Mesodermal cell (in vitro differentiated cells): ENCODE results near the gene PRDX2.
A peak's percentile ranks its signal among the peaks of the same experiment; 100 is the strongest.

Source experiments
- H3K27ac ChIP-seq: 2 replicates; pipeline ENCODE4 v1.7.0; 2013; ENCODE audit warnings: mild to moderate bottlenecking, low read depth, low read length, moderate library complexity; ENCODE audit not compliant: severe bottlenecking
- H3K36me3 ChIP-seq: 2 replicates; pipeline ENCODE4 v1.7.1; 2013; ENCODE audit warnings: mild to moderate bottlenecking, low read length, moderate library complexity; ENCODE audit not compliant: control insufficient read depth, insufficient read depth
- H3K4me1 ChIP-seq: one replicate; pipeline ENCODE4 v1.7.1; 2013; ENCODE audit warnings: mild to moderate bottlenecking, low read length; ENCODE audit not compliant: insufficient read depth, control insufficient read depth, poor library complexity, severe bottlenecking
- H3K4me3 ChIP-seq: 2 replicates; pipeline ENCODE4 v1.7.0; 2013; ENCODE audit warnings: low read length, control low read depth, mild to moderate bottlenecking; ENCODE audit not compliant: insufficient read depth, poor library complexity, severe bottlenecking; ENCODE audit errors: extremely low read depth
- H3K9me3 ChIP-seq: 2 replicates; pipeline ENCODE4 v1.7.1; 2013; ENCODE audit warnings: mild to moderate bottlenecking, low read length, moderate library complexity; ENCODE audit not compliant: control insufficient read depth
- WGBS, 2 experiments: methylation state at CpG; one replicate each; pipeline ENCODE4 v1.1.5; 2013; ENCODE audit warnings: missing lambda C conversion rate in 2 of 2; ENCODE audit not compliant: insufficient coverage in 2 of 2; 5-methylcytosine and 5-hydroxymethylcytosine counted together

PRDX2 gene

GRCh38 chr19:12797141-12797587 is 4.4 kb downstream of the PRDX2 start:
- Histone ChIP-seq H3K4me3 (no peak overlapping the region), H3K9me3 (no peaks in the 10 kb centered on the region), H3K36me3 (peaks cover 22% of the 10 kb centered on the region), H3K27ac (no peak overlapping the region), H3K4me1 (peaks cover 7% of the 10 kb centered on the region)
- 96 to 100% methylated on average over 6 of the region's 6 CpGs for WGBS, 2 experiments

- WGBS, 2 experiments, result 32 to 33% methylated on average over 10 to 11 of the region's 18 CpGs
Observed at GRCh38 chr19:12796146-12797071, 5.2 kb downstream of the PRDX2 start.

GRCh38 chr19:12794971-12795381 is 6.6 kb downstream of the PRDX2 start:
- H3K9me3 ChIP-seq, result no peaks in the 10 kb centered on the region
- H3K36me3 ChIP-seq, result peaks cover 16% of the 10 kb centered on the region
- no peak overlapping the region for H3K4me3 ChIP-seq
- peaks cover 11% of the 10 kb centered on the region for H3K4me1 ChIP-seq
- 85 to 95% methylated on average over 6 to 9 of the region's 9 CpGs for WGBS, 2 experiments
- no peak overlapping the region for H3K27ac ChIP-seq

More at GRCh38 chr19:12796146-12797071, 5.2 kb downstream of the PRDX2 start:
- H3K27ac ChIP-seq, result peak overlapping the region; percentile 45
- H3K9me3 ChIP-seq, result no peaks in the 10 kb centered on the region
- H3K4me3 ChIP-seq, result no peak overlapping the region
- H3K4me1 ChIP-seq, result peaks cover 7% of the 10 kb centered on the region
- H3K36me3 ChIP-seq, result peaks cover 22% of the 10 kb centered on the region

GRCh38 chr19:12794196-12794941 is 7.2 kb downstream of the PRDX2 start:
- peaks cover 12% of the 10 kb centered on the region for H3K4me1 ChIP-seq
- peaks cover 10% of the 10 kb centered on the region for H3K36me3 ChIP-seq
- peak overlapping the region; percentile 78 for H3K4me3 ChIP-seq
- peak overlapping the region; percentile 91 for H3K27ac ChIP-seq
- 90% methylated on average over 4 of the region's 7 CpGs for WGBS, 2 experiments
- no peaks in the 10 kb centered on the region for H3K9me3 ChIP-seq

DNA sequence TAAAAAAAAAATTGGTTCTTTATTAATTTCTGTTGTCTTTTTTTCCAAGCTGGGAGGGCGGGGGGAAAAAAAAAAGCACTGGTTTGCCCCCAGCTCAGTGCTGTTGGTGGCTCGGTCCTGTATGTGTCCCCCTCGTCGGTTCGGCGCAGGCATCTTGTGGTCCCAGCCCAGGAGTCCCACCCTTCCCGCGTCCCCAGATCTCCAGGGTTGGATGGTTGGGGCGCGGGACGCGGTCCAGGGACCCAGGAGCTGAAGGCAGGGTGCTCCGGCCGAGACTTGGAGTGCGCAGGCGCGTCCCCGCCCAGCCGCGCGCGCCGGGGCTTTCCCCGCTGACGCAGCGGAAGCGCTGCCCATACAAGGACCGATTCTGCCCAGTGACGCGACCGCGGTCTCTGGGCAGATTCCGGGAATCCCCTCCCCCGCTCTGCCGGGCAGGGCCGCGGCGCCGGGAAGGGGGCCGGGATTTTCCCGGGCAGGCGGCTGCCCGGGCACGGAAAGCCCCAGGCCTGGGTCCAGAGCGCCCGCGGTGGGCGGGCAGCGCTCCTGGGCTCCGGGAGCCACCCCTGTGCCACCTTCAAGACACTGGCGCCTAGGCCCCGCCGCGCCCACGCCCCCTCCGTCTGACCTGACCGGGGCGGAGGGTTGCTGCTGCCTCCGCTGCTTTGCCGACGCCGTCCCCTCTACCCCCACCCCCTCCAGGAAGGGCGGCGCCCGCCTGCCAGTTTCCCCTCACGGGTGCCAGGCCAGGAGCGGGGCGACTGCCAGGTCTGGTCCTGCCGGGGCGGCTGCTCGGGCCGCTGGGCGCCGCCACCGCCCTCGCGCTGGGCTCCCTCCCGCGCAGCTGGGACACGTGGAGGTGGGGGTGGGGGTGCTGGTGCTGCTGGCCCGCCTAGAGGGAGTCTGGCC is 8.1 kb downstream of the PRDX2 start:
- Histone ChIP-seq H3K4me1 (peaks cover 20% of the 10 kb centered on the region), H3K4me3 (peak overlapping the region; percentile 78), H3K9me3 (no peaks in the 10 kb centered on the region), H3K36me3 (peaks cover 5% of the 10 kb centered on the region), H3K27ac (peak overlapping the region; percentile 91)
- WGBS, 2 experiments, result 1% methylated on average over 60 to 66 of the region's 81 CpGs

GRCh38 chr19:12792853-12793289 is 8.7 kb downstream of the PRDX2 start:
- peaks cover 25% of the 10 kb centered on the region for H3K4me1 ChIP-seq
- peak overlapping the region; percentile 84 for H3K27ac ChIP-seq
- H3K9me3 ChIP-seq, result no peaks in the 10 kb centered on the region
- 0 to 5% methylated on average over 5 to 16 of the region's 22 CpGs for WGBS, 2 experiments
- peaks cover 4% of the 10 kb centered on the region for H3K36me3 ChIP-seq
- peak overlapping the region; percentile 78 for H3K4me3 ChIP-seq

DNA sequence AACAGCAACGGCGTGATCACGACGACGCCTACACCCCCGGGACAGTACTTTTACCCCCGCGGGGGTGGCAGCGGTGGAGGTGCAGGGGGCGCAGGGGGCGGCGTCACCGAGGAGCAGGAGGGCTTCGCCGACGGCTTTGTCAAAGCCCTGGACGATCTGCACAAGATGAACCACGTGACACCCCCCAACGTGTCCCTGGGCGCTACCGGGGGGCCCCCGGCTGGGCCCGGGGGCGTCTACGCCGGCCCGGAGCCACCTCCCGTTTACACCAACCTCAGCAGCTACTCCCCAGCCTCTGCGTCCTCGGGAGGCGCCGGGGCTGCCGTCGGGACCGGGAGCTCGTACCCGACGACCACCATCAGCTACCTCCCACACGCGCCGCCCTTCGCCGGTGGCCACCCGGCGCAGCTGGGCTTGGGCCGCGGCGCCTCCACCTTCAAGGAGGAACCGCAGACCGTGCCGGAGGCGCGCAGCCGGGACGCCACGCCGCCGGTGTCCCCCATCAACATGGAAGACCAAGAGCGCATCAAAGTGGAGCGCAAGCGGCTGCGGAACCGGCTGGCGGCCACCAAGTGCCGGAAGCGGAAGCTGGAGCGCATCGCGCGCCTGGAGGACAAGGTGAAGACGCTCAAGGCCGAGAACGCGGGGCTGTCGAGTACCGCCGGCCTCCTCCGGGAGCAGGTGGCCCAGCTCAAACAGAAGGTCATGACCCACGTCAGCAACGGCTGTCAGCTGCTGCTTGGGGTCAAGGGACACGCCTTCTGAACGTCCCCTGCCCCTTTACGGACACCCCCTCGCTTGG is 9.3 kb downstream of the PRDX2 start:
- Histone ChIP-seq H3K27ac (peak overlapping the region; percentile 84), H3K36me3 (no peaks in the 10 kb centered on the region), H3K4me3 (peak overlapping the region; percentile 78), H3K4me1 (peaks cover 25% of the 10 kb centered on the region), H3K9me3 (no peaks in the 10 kb centered on the region)
- 0 to 1% methylated on average over 69 to 79 of the region's 84 CpGs for WGBS, 2 experiments

DNA sequence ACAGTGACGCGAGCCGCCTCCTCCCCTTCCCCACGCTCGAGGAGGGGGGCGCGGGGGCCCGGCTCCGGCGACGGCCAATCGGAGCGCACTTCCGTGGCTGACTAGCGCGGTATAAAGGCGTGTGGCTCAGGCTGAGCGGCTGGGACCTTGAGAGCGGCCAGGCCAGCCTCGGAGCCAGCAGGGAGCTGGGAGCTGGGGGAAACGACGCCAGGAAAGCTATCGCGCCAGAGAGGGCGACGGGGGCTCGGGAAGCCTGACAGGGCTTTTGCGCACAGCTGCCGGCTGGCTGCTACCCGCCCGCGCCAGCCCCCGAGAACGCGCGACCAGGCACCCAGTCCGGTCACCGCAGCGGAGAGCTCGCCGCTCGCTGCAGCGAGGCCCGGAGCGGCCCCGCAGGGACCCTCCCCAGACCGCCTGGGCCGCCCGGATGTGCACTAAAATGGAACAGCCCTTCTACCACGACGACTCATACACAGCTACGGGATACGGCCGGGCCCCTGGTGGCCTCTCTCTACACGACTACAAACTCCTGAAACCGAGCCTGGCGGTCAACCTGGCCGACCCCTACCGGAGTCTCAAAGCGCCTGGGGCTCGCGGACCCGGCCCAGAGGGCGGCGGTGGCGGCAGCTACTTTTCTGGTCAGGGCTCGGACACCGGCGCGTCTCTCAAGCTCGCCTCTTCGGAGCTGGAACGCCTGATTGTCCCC is 10.1 kb downstream of the PRDX2 start, which contains the start of gene JUNB:
Gene JUNB (plus strand): TSS at position 142 of the 706 bp plus-strand sequence. CDS start 286 bp downstream, at position 428.
- H3K9me3 ChIP-seq, result no peaks in the 10 kb centered on the region
- WGBS, 2 experiments, result 0% methylated on average over 44 to 69 of the region's 73 CpGs
- peak within 1 kb of the TSS; percentile 78 for H3K4me3 ChIP-seq
- peaks cover 29% of the 10 kb centered on the region for H3K4me1 ChIP-seq
- peak within 1 kb of the TSS; percentile 84 for H3K27ac ChIP-seq
- no peaks in the 10 kb centered on the region for H3K36me3 ChIP-seq
